Endodermal cell (in vitro differentiated cells): Measurements from ENCODE around the gene ZNF575. TPM values are rescaled to one million over a fixed set of nuclear protein-coding genes. Genes with fewer than 3 reads are reported as not detected.

Experiments used
- DNase-seq: peaks from one replicate; pipeline ENCODE4 v3.0.0-alpha.2; 2017
- H3K27ac ChIP-seq: 2 replicates; pipeline ENCODE4 v1.5.1; 2013; ENCODE audit warnings: mild to moderate bottlenecking, low read depth, low read length, moderate library complexity
- H3K27me3 ChIP-seq: 2 replicates; pipeline ENCODE4 v1.6.1; 2013; ENCODE audit warnings: mild to moderate bottlenecking, low read length, moderate library complexity; ENCODE audit not compliant: insufficient read depth, control insufficient read depth, poor library complexity, severe bottlenecking
- H3K36me3 ChIP-seq: 2 replicates; pipeline ENCODE4 v1.7.0; 2013; ENCODE audit warnings: mild to moderate bottlenecking, low read length, moderate library complexity; ENCODE audit not compliant: control insufficient read depth, insufficient read depth
- H3K4me1 ChIP-seq: one replicate; pipeline ENCODE4 v1.7.0; 2013; ENCODE audit warnings: low read length; ENCODE audit not compliant: control insufficient read depth, insufficient read depth
- H3K4me3 ChIP-seq: 2 replicates; pipeline ENCODE4 v1.5.1; 2013; ENCODE audit warnings: mild to moderate bottlenecking, low read length, moderate library complexity
- H3K9ac ChIP-seq: 2 replicates; pipeline ENCODE4 v1.6.1; 2013; ENCODE audit warnings: mild to moderate bottlenecking, low read length, moderate library complexity; ENCODE audit not compliant: poor library complexity, severe bottlenecking; ENCODE audit errors: extremely low read depth
- H3K9me3 ChIP-seq: 2 replicates; pipeline ENCODE4 v1.6.1; 2013; ENCODE audit warnings: mild to moderate bottlenecking, low read length, moderate library complexity; ENCODE audit not compliant: control insufficient read depth
- H3K27ac Mint-ChIP-seq: 2 replicates; pipeline ENCODE4 v1.8.0; 2020; ENCODE audit warnings: mixed read lengths
- H3K27me3 Mint-ChIP-seq: 2 replicates; pipeline ENCODE4 v1.8.0; 2021; ENCODE audit warnings: mild to moderate bottlenecking, mixed read lengths; ENCODE audit not compliant: insufficient read depth
- H3K36me3 Mint-ChIP-seq: 2 replicates; pipeline ENCODE4 v1.8.0; 2020; ENCODE audit warnings: low read depth, mixed read lengths
- H3K4me1 Mint-ChIP-seq: 2 replicates; pipeline ENCODE4 v1.8.0; 2020; ENCODE audit warnings: mixed read lengths
- H3K4me3 Mint-ChIP-seq: 2 replicates; pipeline ENCODE4 v1.8.0; 2020; ENCODE audit warnings: mild to moderate bottlenecking, moderate library complexity, mixed read lengths
- H3K9me3 Mint-ChIP-seq: 2 replicates; pipeline ENCODE4 v1.8.0; 2020; ENCODE audit warnings: mild to moderate bottlenecking, mixed read lengths
- WGBS, 2 experiments: methylation state at CpG; one replicate each; pipeline versions ENCODE4 v1.1.5 to v1.1.7; 2013; ENCODE audit warnings: missing lambda C conversion rate in 2 of 2, mixed read lengths in 1 of 2; ENCODE audit not compliant: insufficient coverage in 1 of 2, insufficient read length in 1 of 2; 5-methylcytosine and 5-hydroxymethylcytosine counted together
- total RNA-seq, 2 donors: library from RNA; stranded (reverse); fragmentation: NEBNext Ultra II Directional in 1 of 2; extraction: Animal tissue kit (Norgen Biotek cat#: 25700) in 1 of 2; gene quantifications; 2 replicates in 1 of 2; 3 replicates in 1 of 2; pipeline ENCODE4 v1.2.1, GENCODE V29; 2021
- TF ChIP-seq, protein P1 (sequence below): fragments of 200-600 bp; sonication (generic); conservative IDR thresholded peaks from 2 replicates; pipeline ENCODE4 v1.5.0; 2021; ENCODE audit warnings: antibody characterized with exemption, mild to moderate bottlenecking

Gene ZNF575
- total RNA-seq, 2 donors from 2014 or later = 0.22 TPM

DNA sequence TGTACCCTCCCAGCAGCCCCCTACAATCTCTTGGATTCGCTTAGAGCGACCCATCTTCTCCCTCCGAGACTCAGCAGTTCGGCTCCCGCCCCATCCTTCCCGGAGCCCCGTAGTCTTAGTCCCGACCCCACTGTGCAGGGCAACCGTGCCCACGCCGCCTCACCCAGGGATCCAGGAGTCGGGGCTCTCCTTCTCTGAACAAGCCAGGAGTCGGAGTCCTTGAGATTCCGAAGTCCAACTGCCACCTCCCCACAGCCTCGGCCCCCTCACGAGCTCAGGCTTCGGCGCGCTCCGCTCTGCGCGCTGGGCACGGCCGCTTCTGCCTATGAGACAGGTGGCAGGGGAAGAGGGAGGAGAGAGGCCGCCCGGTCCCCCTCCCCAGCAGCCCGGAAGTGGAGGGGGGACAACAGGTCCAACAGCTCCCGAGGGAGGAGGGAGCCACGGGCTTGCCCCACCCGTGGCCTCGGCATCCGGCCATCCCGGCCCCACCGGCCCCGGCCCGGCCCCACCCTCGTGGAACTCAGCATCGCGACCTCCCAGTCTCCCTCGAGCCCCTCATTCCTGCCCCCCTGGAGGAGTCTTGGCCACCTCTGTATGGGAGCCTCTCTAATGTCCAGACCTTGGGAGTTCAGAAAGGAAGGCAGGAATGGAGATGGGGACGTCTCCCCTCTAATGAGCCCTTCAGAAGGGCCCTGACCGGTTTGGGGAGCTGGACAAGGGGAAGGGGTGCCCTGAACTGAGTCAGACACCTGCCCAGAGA is 28.4 kb upstream of the ZNF575 start, which contains the start of gene PHLDB3:
PHLDB3 (minus strand) TSS at position 321 of the 760 bp plus-strand sequence. CDS start 628 bp downstream, outside the sequence.
- Histone ChIP-seq H3K4me1 (no peaks in the 10 kb centered on the region), H3K4me3 (peak within 1 kb of the TSS; percentile 86), H3K36me3 (peaks cover 4% of the 10 kb centered on the region), H3K9me3 (no peaks in the 10 kb centered on the region), H3K27ac (no peak within 1 kb of the TSS), H3K27me3 (no peaks in the 10 kb centered on the region), H3K9ac (peak within 1 kb of the TSS; percentile 73)
- Mint-ChIP-seq H3K9me3 (no peaks in the 10 kb centered on the region), H3K27ac (peak within 1 kb of the TSS; percentile 92), H3K27me3 (peaks cover 37% of the 10 kb centered on the region), H3K4me1 (peaks cover 3% of the 10 kb centered on the region), H3K4me3 (peak within 1 kb of the TSS; percentile 79), H3K36me3 (peaks cover 13% of the 10 kb centered on the region)
- DNase-seq = no peak
- 6 to 11% methylated on average over 10 to 40 of the region's 42 CpGs for WGBS, 2 experiments
- TF ChIP-seq, protein P1, sequence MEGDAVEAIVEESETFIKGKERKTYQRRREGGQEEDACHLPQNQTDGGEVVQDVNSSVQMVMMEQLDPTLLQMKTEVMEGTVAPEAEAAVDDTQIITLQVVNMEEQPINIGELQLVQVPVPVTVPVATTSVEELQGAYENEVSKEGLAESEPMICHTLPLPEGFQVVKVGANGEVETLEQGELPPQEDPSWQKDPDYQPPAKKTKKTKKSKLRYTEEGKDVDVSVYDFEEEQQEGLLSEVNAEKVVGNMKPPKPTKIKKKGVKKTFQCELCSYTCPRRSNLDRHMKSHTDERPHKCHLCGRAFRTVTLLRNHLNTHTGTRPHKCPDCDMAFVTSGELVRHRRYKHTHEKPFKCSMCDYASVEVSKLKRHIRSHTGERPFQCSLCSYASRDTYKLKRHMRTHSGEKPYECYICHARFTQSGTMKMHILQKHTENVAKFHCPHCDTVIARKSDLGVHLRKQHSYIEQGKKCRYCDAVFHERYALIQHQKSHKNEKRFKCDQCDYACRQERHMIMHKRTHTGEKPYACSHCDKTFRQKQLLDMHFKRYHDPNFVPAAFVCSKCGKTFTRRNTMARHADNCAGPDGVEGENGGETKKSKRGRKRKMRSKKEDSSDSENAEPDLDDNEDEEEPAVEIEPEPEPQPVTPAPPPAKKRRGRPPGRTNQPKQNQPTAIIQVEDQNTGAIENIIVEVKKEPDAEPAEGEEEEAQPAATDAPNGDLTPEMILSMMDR = peak; percentile 3

DNA sequence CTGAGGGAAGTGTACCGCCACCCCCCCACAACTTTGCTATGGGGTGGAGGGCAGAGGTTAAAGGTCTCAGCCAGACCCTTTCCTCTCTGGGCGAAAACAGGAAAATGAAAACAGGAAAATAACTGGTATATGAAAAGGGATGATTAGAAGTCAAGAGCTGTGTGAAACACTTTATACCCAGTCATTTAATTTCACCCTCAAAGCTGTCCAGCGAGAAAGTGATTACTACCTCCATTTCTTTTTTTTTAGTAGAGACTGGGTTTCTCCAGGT is 27.9 kb upstream of the ZNF575 start:
- WGBS, 2 experiments = 97 to 100% methylated on average over 1 to 2 of the region's 3 CpGs

DNA sequence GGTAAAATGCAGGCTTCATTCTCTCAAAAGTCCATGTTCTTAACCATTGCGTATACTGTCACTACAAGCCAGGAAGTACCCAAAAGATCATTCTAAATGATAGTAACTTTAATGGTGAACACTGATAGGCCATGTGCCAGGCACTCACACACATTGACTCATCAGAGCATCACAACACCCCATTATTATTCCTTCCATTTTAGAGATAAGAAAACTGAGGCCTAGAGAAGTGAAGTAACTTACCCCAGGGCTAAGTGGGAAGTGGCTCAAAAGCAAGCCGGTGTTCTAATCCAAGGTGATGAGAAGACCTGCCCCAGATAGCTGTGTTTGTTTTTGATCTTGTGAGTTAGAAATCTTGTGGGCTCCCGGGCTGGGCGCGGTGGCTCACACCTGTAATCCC is 27.0 kb upstream of the ZNF575 start:
- peaks cover 3% of the 10 kb centered on the region for H3K9me3 Mint-ChIP-seq
- no peak for DNase-seq
- no peak overlapping the region for H3K4me3 Mint-ChIP-seq
- H3K27ac ChIP-seq = no peak overlapping the region
- H3K9ac ChIP-seq = no peak overlapping the region
- H3K27me3 Mint-ChIP-seq = peaks cover 36% of the 10 kb centered on the region
- H3K9me3 ChIP-seq = no peaks in the 10 kb centered on the region
- no peaks in the 10 kb centered on the region for H3K27me3 ChIP-seq
- 97 to 100% methylated on average over 4 to 5 of the region's 5 CpGs for WGBS, 2 experiments
- no peak overlapping the region for H3K27ac Mint-ChIP-seq
- peaks cover 22% of the 10 kb centered on the region for H3K36me3 Mint-ChIP-seq
- H3K36me3 ChIP-seq = peaks cover 9% of the 10 kb centered on the region
- TF ChIP-seq, protein P1 = no peak
- H3K4me3 ChIP-seq = no peak overlapping the region
- peaks cover 3% of the 10 kb centered on the region for H3K4me1 Mint-ChIP-seq
- no peaks in the 10 kb centered on the region for H3K4me1 ChIP-seq

More for the DNA sequence above, 27.9 kb upstream of the ZNF575 start:
- H3K27ac Mint-ChIP-seq = no peak overlapping the region
- Histone ChIP-seq H3K27ac (no peak overlapping the region), H3K4me3 (peak overlapping the region; percentile 86), H3K9me3 (no peaks in the 10 kb centered on the region), H3K9ac (no peak overlapping the region), H3K4me1 (no peaks in the 10 kb centered on the region), H3K36me3 (peaks cover 4% of the 10 kb centered on the region), H3K27me3 (no peaks in the 10 kb centered on the region)
- H3K9me3 Mint-ChIP-seq = no peaks in the 10 kb centered on the region
- TF ChIP-seq, protein P1 = no peak
- H3K4me1 Mint-ChIP-seq = peaks cover 3% of the 10 kb centered on the region
- peaks cover 18% of the 10 kb centered on the region for H3K36me3 Mint-ChIP-seq
- peak overlapping the region; percentile 79 for H3K4me3 Mint-ChIP-seq
- H3K27me3 Mint-ChIP-seq = peaks cover 37% of the 10 kb centered on the region
- no peak for DNase-seq
